ENCODE measurements around the gene CSGALNACT2.
A peak's percentile ranks its signal among the peaks of the same experiment; 100 is the strongest.

CSGALNACT2 gene

GRCh38 chr10:43202657-43203447, 64.6 kb downstream of the CSGALNACT2 start:
- POLR2A ChIA-PET (ENCODE audit: low non-redundant PET), result no interaction called here
- CTCF ChIA-PET, result interaction anchor here (0.6 to 1.2 kb wide), 3 partner anchors 9 to 46 kb away, joined by 3 to 10 read pairs (median 3); no protein-coding TSS in a partner anchor
- H3K27ac ChIP-seq, result no peak overlapping the region
- no peak for TF ChIP-seq CTCF (conservative IDR thresholded peaks at IDR 0.05; ENCODE audit: low read depth)
- DNase-seq (ENCODE audit: low spot score), result peak; percentile 38

- DNase-seq (ENCODE audit: low spot score), result peak; percentile 38
- CTCF ChIA-PET, result interaction anchor here (0.6 kb wide), 3 partner anchors 16 to 145 kb away, joined by 3 to 4 read pairs (median 3); no protein-coding TSS in a partner anchor
- no peak for TF ChIP-seq CTCF (conservative IDR thresholded peaks at IDR 0.05; ENCODE audit: low read depth)
- no peak overlapping the region for H3K27ac ChIP-seq
- POLR2A ChIA-PET (ENCODE audit: low non-redundant PET), result no interaction called here
Observed at GRCh38 chr10:43203448-43204041, 65.3 kb downstream of the CSGALNACT2 start.

- ChIA-PET CTCF (interaction anchor here (0.6 to 1.4 kb wide), 11 partner anchors 9 to 378 kb away, joined by 3 to 4 read pairs (median 3); no protein-coding TSS in a partner anchor), POLR2A (ENCODE audit: low non-redundant PET) (no interaction called here)
- DNase-seq (ENCODE audit: low spot score), result no peak
- TF ChIP-seq CTCF (conservative IDR thresholded peaks at IDR 0.05; ENCODE audit: low read depth), result no peak
- no peak overlapping the region for H3K27ac ChIP-seq
Observed at GRCh38 chr10:43204042-43204942, 66.0 kb downstream of the CSGALNACT2 start.

- no peak overlapping the region for H3K27ac ChIP-seq
- CTCF ChIA-PET, result interaction anchor here (0.5 to 1.4 kb wide), 14 partner anchors 10 to 377 kb away, joined by 3 to 5 read pairs (median 3); no protein-coding TSS in a partner anchor
- POLR2A ChIA-PET (ENCODE audit: low non-redundant PET), result interaction anchor here (1.0 kb wide), 1 partner anchor 49 kb away, joined by 3 read pairs; no protein-coding TSS in a partner anchor
- peak; percentile 49 for DNase-seq (ENCODE audit: low spot score)
- peak; percentile 52 for TF ChIP-seq CTCF (conservative IDR thresholded peaks at IDR 0.05; ENCODE audit: low read depth)
Observed at GRCh38 chr10:43204943-43205671, 66.9 kb downstream of the CSGALNACT2 start.

GRCh38 chr10:43205681-43206390, 67.6 kb downstream of the CSGALNACT2 start:
- no peak for DNase-seq (ENCODE audit: low spot score)

More at GRCh38 chr10:43205681-43206390, 67.6 kb downstream of the CSGALNACT2 start:
- no peak for TF ChIP-seq CTCF (conservative IDR thresholded peaks at IDR 0.05; ENCODE audit: low read depth)
- ChIA-PET CTCF (interaction anchor here (0.5 to 1.3 kb wide), 6 partner anchors 9 to 661 kb away, joined by 3 to 5 read pairs (median 4); no protein-coding TSS in a partner anchor), POLR2A (ENCODE audit: low non-redundant PET) (interaction anchor here (1.0 kb wide), 1 partner anchor 48 kb away, joined by 3 read pairs; no protein-coding TSS in a partner anchor)
- H3K27ac ChIP-seq, result no peak overlapping the region
